HepG2 (cell line): ENCODE results near the gene HILPDA.

Experiments used
- CBX5 ChIP-seq: sonication (generic); formaldehyde crosslinking; IDR thresholded peaks from 2 replicates; pipeline ENCODE4 v1.4.0; 2020; ENCODE audit warnings: missing genetic modification reagents, borderline replicate concordance
- FOXM1 ChIP-seq: sonication (generic); formaldehyde crosslinking; IDR thresholded peaks from 2 replicates; pipeline ENCODE4 v1.5.0; 2020; ENCODE audit warnings: missing genetic modification reagents
- KDM4B ChIP-seq: sonication (generic); formaldehyde crosslinking; IDR thresholded peaks from 2 replicates; pipeline ENCODE4 v1.4.0; 2020; ENCODE audit warnings: missing genetic modification reagents
- REXO4 ChIP-seq: sonication (generic); formaldehyde crosslinking; IDR thresholded peaks from 2 replicates; pipeline ENCODE4 v1.8.0; 2022; ENCODE audit warnings: missing genetic modification reagents, mild to moderate bottlenecking, borderline replicate concordance
- SNAI1 ChIP-seq: sonication (generic); formaldehyde crosslinking; IDR thresholded peaks from 2 replicates; pipeline ENCODE4 v1.5.0; 2020; ENCODE audit warnings: mild to moderate bottlenecking, missing genetic modification reagents, borderline replicate concordance
- TCF7 ChIP-seq: sonication (generic); IDR thresholded peaks from 2 replicates; pipeline ENCODE4 v1.6.1; 2016; ENCODE audit warnings: antibody characterized with exemption, low read depth
- ZNF577 ChIP-seq: sonication (generic); formaldehyde crosslinking; IDR thresholded peaks from 2 replicates; pipeline ENCODE4 v1.4.0; 2020; ENCODE audit warnings: mild to moderate bottlenecking, low read depth, missing genetic modification reagents, borderline replicate concordance
- TF ChIP-seq, protein P1 (sequence below): sonication (generic); formaldehyde crosslinking; IDR thresholded peaks from 2 replicates; pipeline ENCODE4 v1.5.0; 2020; ENCODE audit warnings: mild to moderate bottlenecking, low read depth, missing genetic modification reagents, borderline replicate concordance

DNA sequence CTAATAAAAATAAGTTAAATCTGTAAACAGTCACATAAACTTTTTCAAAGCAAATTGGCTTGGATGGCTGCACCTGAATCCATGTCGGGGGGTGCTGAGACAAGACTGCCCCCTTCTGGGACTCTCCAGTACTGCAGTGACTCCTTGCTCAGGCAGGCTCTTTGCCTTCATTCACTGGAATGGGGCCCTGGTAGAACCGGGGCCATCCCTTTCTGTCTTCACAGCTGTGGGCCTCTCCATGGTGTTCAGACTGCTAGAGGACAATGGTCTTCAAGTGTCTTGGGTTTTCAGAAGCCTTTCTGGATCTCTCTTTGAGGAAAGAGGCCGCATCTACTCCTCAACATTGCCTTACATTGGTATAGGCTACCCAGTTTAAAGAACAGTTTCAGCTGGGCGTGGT, 29.8 kb upstream of the HILPDA start:
- TF ChIP-seq ZNF577 (CRISPR knock-in tag) (no peak), SNAI1 (CRISPR knock-in tag) (no peak), TCF7 (no peak), KDM4B (CRISPR knock-in tag) (no peak), REXO4 (CRISPR knock-in tag) (no peak), FOXM1 (CRISPR knock-in tag) (no peak), CBX5 (CRISPR knock-in tag) (no peak)
- TF ChIP-seq, protein P1, sequence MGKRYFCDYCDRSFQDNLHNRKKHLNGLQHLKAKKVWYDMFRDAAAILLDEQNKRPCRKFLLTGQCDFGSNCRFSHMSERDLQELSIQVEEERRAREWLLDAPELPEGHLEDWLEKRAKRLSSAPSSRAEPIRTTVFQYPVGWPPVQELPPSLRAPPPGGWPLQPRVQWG: no peak
